ENCODE measurements around the gene CD44.

CD44 gene

DNA sequence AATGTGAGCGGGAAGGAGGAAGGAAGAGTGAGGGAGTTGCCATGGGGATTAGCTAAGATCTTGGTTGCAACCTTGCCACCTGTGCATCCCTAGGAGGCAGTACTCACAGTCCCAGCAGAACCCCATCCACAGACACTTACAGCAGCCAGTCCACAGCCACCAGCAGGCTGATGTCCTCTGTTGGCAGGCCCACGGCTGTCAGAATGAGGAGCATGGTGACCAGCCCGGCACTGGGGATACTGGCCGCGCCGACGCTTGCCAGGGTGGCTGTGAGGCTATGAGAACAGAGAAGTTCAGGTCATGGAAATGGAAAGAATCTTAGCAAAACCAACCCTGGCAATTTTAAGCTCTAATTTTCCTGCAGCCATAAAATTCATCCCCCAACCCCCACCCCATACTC, 141.8 kb downstream of the CD44 start:
- TF ChIP-seq POLR2AphosphoS5 (IDR thresholded peaks at IDR 0.05; ENCODE audit: borderline replicate concordance, low read depth, low read length) (no peak), FOXP2 (optimal IDR thresholded peaks at IDR 0.05; ENCODE audit: control extremely low read depth, extremely low read length, insufficient read depth) (no peak), EZH2 (IDR thresholded peaks at IDR 0.05) (no peak)
- no peak overlapping the region for H3K27ac ChIP-seq
- DNase-seq (ENCODE audit: low read depth, low spot score), result no peak

DNA sequence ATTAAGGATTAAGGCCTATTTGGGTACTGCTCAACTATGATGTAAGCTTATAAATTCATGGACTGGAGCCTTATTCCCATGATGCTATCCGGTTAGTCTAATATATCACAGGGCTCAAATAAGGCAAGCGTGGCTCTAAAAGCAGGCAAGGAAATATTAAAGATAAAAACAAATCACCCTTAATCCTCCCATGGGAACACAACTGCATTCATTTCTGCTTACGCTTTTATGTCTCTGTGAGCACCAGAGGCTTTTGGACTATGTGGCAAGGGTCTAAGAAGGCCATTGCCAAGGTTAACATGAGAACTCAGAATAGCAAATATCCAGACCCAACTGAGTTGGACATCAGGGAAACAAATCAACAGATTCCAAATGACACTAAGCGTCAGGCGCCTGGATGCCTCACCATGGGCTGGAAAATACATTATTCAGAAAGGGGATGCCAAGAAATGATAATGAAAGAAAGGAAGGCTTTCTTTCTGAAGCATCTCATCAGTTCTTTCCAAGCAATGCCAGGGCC, 142.3 kb downstream of the CD44 start:
- H3K9me3 ChIP-seq (ENCODE audit: low read depth, low read length), result no peaks in the 10 kb centered on the region
- no peak for DNase-seq (ENCODE audit: low read depth, low spot score)
- no peak overlapping the region for H3K9ac ChIP-seq (ENCODE audit: insufficient read length)
- no peaks in the 10 kb centered on the region for H3K36me3 ChIP-seq (ENCODE audit: insufficient read depth, low read length)
- no peak overlapping the region for H3K27ac ChIP-seq
- no peak overlapping the region for H3K4me3 ChIP-seq
- TF ChIP-seq FOXP2 (optimal IDR thresholded peaks at IDR 0.05; ENCODE audit: control extremely low read depth, extremely low read length, insufficient read depth), result no peak
- no peak for TF ChIP-seq EZH2 (IDR thresholded peaks at IDR 0.05)
- no peak for TF ChIP-seq POLR2AphosphoS5 (IDR thresholded peaks at IDR 0.05; ENCODE audit: borderline replicate concordance, low read depth, low read length)

More for the DNA sequence above, 141.8 kb downstream of the CD44 start:
- no peaks in the 10 kb centered on the region for H3K9me3 ChIP-seq (ENCODE audit: low read depth, low read length)
- no peaks in the 10 kb centered on the region for H3K36me3 ChIP-seq (ENCODE audit: insufficient read depth, low read length)
- H3K4me3 ChIP-seq, result no peak overlapping the region
- no peak overlapping the region for H3K9ac ChIP-seq (ENCODE audit: insufficient read length)

Measured in SK-N-MC (cell line).